Keratinocyte (primary cell): ENCODE measurements around the gene SMARCC2. TPM values are rescaled to one million over a fixed set of nuclear protein-coding genes. Genes with fewer than 3 reads are reported as not detected.

Source experiments
- DNase-seq: peaks from one replicate; pipeline ENCODE4 v3.0.0-alpha.2; 2011; ENCODE audit warnings: low read depth, missing footprints, low spot score
- FAIRE-seq: peaks from 2 replicates; lab custom pipeline; 2011; peaks lifted over from hg19 to GRCh38; lab: Jason Lieb, UNC
- H2AFZ ChIP-seq: 2 replicates; pipeline ENCODE4 v1.6.0; 2012; ENCODE audit warnings: low read length, control low read depth, inconsistent platforms; ENCODE audit not compliant: control insufficient read depth
- H3K27ac ChIP-seq: 2 replicates; pipeline ENCODE4 v1.5.1; 2011; ENCODE audit warnings: low read length; ENCODE audit not compliant: control insufficient read depth, insufficient read depth
- H3K27me3 ChIP-seq: 3 replicates; pipeline ENCODE4 v1.6.0; 2011; ENCODE audit warnings: low read length; ENCODE audit not compliant: control insufficient read depth, insufficient read depth; ENCODE audit errors: extremely low read depth
- H3K36me3 ChIP-seq, 2 experiments: 2 replicates in 1 of 2; 3 replicates in 1 of 2; pipeline ENCODE4 v1.5.1; 2011; ENCODE audit warnings: low read length in 2 of 2, mild to moderate bottlenecking in 1 of 2; ENCODE audit not compliant: control insufficient read depth in 2 of 2, insufficient read depth in 2 of 2; ENCODE audit errors: extremely low read depth in 1 of 2
- H3K4me1 ChIP-seq: 3 replicates; pipeline ENCODE4 v1.5.1; 2011; ENCODE audit warnings: low read length; ENCODE audit not compliant: control insufficient read depth, insufficient read depth; ENCODE audit errors: extremely low read depth
- H3K4me2 ChIP-seq: 3 replicates; pipeline ENCODE4 v1.6.0; 2011; ENCODE audit warnings: low read depth, low read length; ENCODE audit not compliant: control insufficient read depth, insufficient read depth; ENCODE audit errors: extremely low read depth
- H3K4me3 ChIP-seq, 3 experiments: fragments of 200-600 bp in 1 of 3; sonication (generic) in 1 of 3; 2 replicates in 2 of 3; 3 replicates in 1 of 3; pipeline ENCODE4 v1.5.1; 2011 to 2016; ENCODE audit warnings: low read length in 3 of 3, mild to moderate bottlenecking in 3 of 3, control low read depth in 2 of 3, inconsistent platforms in 1 of 3, low read depth in 1 of 3, mixed read lengths in 1 of 3, mixed run types in 1 of 3, moderate library complexity in 1 of 3; ENCODE audit not compliant: control insufficient read depth in 2 of 3, insufficient read depth in 2 of 3; ENCODE audit errors: extremely low read depth in 1 of 3
- H3K79me2 ChIP-seq: 2 replicates; pipeline ENCODE4 v1.6.0; 2012; ENCODE audit warnings: low read length; ENCODE audit not compliant: control insufficient read depth, insufficient read depth
- H3K9ac ChIP-seq: 3 replicates; pipeline ENCODE4 v1.6.0; 2011; ENCODE audit warnings: low read length; ENCODE audit not compliant: control insufficient read depth, insufficient read depth; ENCODE audit errors: extremely low read depth
- H3K9me1 ChIP-seq: 3 replicates; pipeline ENCODE4 v1.6.0; 2011; ENCODE audit warnings: low read length; ENCODE audit not compliant: control insufficient read depth, insufficient read depth; ENCODE audit errors: extremely low read depth
- H3K9me3 ChIP-seq: 2 replicates; pipeline ENCODE4 v1.5.1; 2012; ENCODE audit warnings: low read depth, low read length; ENCODE audit not compliant: control insufficient read depth
- H4K20me1 ChIP-seq: 3 replicates; pipeline ENCODE4 v1.6.0; 2011; ENCODE audit warnings: low read length; ENCODE audit not compliant: control insufficient read depth, insufficient read depth; ENCODE audit errors: extremely low read depth
- EZH2 ChIP-seq: IDR thresholded peaks from one replicate; pipeline ENCODE4 v1.6.1; 2012; ENCODE audit warnings: inconsistent platforms, mild to moderate bottlenecking, low read length, moderate library complexity
- dilution Hi-C: fragments of 300-500 bp; cut with MboI; formaldehyde crosslinking; loops from one replicate; pipeline ENCODE4 v1.7.0; 2020; ENCODE audit warnings: low sequenced_read_pairs; ENCODE audit not compliant: extremely low pct_ligation_motif_present
- polyA plus RNA-seq, 5 experiments: library from polyadenylated mRNA; depleted of rRNA in 3 of 5; stranded (reverse) in 3 of 5; stranded (forward) in 1 of 5; unstranded in 1 of 5; fragments of >200 nt; gene quantifications; 1 replicate in 1 of 5; 2 replicates in 3 of 5; 3 replicates in 1 of 5; pipeline versions ENCODE4 v1.2.1 to v1.2.3, GENCODE V29; 2011 to 2012; ENCODE audit warnings: missing spikeins in 2 of 5, low read depth in 1 of 5, low replicate concordance in 1 of 5
- TF ChIP-seq, protein P1 (sequence below), 3 experiments: IDR thresholded peaks in 1 of 3; conservative IDR thresholded peaks in 1 of 3; optimal IDR thresholded peaks in 1 of 3; 2 replicates in 2 of 3; 3 replicates in 1 of 3; pipeline versions ENCODE3 to v1.5.1; 2011; ENCODE audit warnings: low read length in 3 of 3, mild to moderate bottlenecking in 3 of 3, moderate library complexity in 2 of 3, control low read depth in 1 of 3, inconsistent platforms in 1 of 3; ENCODE audit not compliant: insufficient read depth in 2 of 3; ENCODE audit errors: extremely low read depth in 1 of 3

Gene SMARCC2
- polyA plus RNA-seq, 1 donor (not counting 4 experiments of a cell fraction or from before 2014, with no cell fraction given): 32.5 TPM

DNA sequence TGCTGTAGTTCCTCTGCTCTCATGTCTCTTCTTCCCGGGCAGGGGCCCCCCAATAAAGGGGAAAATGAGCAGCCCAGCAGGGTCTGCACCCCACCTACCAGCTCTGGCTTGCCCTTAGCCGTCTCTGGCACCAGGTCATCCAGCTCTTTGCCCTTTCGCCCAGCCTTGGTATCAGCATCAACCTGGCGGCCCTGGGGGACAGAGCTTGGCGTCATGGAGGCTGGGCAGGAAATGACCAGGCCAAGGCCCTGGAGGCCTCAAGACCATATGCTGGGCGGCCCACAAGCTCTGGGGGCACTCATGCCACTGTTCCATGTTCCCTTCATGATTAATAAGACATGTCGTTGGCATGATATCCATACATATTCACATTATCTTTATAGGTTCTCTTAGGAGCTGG, 16.4 kb downstream of the SMARCC2 start:
- H3K27me3 ChIP-seq: no peaks in the 10 kb centered on the region
- H3K9me1 ChIP-seq: no peaks in the 10 kb centered on the region
- no peak overlapping the region for H3K9ac ChIP-seq
- dilution Hi-C loops: loop anchor here (10.0 kb wide), 1 partner anchor 48 kb away; the partner anchor contains the start of gene ESYT1
- no peak overlapping the region for H3K4me3 ChIP-seq
- no peaks in the 10 kb centered on the region for H3K79me2 ChIP-seq
- no peak overlapping the region for H3K27ac ChIP-seq
- no peak for DNase-seq
- no peaks in the 10 kb centered on the region for H3K9me3 ChIP-seq
- no peak for FAIRE-seq
- no peaks in the 10 kb centered on the region for H4K20me1 ChIP-seq
- H3K4me2 ChIP-seq: no peak overlapping the region
- H3K4me1 ChIP-seq: no peaks in the 10 kb centered on the region
- no peak for TF ChIP-seq EZH2
- peaks cover 38 to 39% of the 10 kb centered on the region in 2 experiments for H3K36me3 ChIP-seq
- H2AFZ ChIP-seq: no peak overlapping the region

DNA sequence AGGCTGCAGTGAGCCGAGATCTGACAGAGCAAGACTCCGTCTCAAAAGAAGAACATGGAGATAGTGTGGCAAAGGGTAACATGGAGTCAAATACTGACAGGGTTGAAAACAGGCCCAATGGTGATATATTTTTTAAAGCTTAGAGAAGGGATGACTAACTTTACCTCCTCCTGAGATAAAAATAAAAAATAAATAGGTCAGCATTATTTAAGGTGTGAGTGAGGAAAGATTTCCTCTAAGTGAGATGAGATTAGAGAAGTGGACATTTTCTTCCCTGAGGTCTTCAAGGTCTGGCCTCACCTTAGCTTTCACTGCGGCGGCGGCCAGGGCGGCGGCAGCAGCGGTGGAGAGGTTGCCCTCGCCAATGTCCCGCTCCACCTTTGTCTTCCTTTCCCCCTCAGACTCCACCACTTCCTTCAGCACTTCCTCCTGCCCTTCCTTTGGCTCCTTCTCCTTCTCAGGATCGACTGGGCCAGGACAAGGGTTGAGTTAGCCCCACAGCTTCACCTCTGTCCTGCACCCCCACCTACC, 20.0 kb downstream of the SMARCC2 start:
- no peak for FAIRE-seq

More for the DNA sequence above, 20.0 kb downstream of the SMARCC2 start:
- H4K20me1 ChIP-seq: no peaks in the 10 kb centered on the region
- H3K27ac ChIP-seq: no peak overlapping the region
- dilution Hi-C loops: no loop called here
- H3K36me3 ChIP-seq: peaks cover 37 to 38% of the 10 kb centered on the region in 2 experiments
- no peak overlapping the region for H3K4me3 ChIP-seq
- no peaks in the 10 kb centered on the region for H3K9me1 ChIP-seq
- no peak overlapping the region for H3K9ac ChIP-seq
- H2AFZ ChIP-seq: no peak overlapping the region
- no peaks in the 10 kb centered on the region for H3K9me3 ChIP-seq
- no peaks in the 10 kb centered on the region for H3K79me2 ChIP-seq
- no peaks in the 10 kb centered on the region for H3K4me1 ChIP-seq
- TF ChIP-seq, protein P1, sequence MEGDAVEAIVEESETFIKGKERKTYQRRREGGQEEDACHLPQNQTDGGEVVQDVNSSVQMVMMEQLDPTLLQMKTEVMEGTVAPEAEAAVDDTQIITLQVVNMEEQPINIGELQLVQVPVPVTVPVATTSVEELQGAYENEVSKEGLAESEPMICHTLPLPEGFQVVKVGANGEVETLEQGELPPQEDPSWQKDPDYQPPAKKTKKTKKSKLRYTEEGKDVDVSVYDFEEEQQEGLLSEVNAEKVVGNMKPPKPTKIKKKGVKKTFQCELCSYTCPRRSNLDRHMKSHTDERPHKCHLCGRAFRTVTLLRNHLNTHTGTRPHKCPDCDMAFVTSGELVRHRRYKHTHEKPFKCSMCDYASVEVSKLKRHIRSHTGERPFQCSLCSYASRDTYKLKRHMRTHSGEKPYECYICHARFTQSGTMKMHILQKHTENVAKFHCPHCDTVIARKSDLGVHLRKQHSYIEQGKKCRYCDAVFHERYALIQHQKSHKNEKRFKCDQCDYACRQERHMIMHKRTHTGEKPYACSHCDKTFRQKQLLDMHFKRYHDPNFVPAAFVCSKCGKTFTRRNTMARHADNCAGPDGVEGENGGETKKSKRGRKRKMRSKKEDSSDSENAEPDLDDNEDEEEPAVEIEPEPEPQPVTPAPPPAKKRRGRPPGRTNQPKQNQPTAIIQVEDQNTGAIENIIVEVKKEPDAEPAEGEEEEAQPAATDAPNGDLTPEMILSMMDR (optimal IDR thresholded peaks at IDR 0.05 in 1 of 3, IDR thresholded peaks at IDR 0.05 in 1 of 3, conservative IDR thresholded peaks at IDR 0.05 in 1 of 3; ENCODE audit: extremely low read depth in 1 of 3, insufficient read depth in 2 of 3, low read length in 3 of 3): no peak
- no peak for TF ChIP-seq EZH2
- H3K27me3 ChIP-seq: no peaks in the 10 kb centered on the region
- H3K4me2 ChIP-seq: no peak overlapping the region
- DNase-seq: no peak
